Measurements from ENCODE around the gene TMPRSS4.
"Not testable (repeated sequence)": the region's sequence is repeated elsewhere in the genome, so short reads cannot be mapped to it uniquely, and the experiment has no call there.

TMPRSS4 gene

DNA sequence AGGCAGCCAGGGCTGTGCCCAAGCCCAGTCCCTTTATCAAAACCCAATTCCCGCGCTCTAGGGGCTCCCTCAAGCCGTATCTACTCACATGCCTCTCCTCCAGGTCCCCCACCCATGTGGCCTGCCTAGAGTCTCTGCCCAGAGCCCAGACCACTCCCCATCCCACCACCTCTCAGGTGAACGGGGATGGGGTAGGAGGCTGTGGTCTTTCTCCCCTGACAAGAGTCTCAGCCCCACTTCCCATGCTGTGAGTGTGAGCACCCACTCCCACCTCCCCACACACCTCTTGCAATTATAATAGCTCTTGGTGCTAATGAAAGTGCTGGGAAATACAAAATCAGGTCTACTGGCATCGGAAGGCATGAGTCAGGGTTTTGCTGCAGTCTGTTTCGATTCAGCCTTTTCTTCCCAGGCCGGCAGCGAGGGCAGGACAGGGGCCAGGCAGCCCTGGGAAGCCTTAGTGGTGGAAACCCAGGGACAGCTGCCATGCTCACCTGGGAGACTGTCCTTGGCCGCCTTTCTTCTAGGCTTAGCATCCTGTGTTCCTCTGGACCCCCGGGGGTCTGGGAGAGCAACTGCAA lies 16.7 kb upstream of the TMPRSS4 start:
- Histone ChIP-seq H3K9me3 (ENCODE audit: low read length) (no peaks in the 10 kb centered on the region), H2AFZ (ENCODE audit: low read depth, low read length) (no peak overlapping the region), H3K4me1 (ENCODE audit: insufficient read depth, low read length) (no peaks in the 10 kb centered on the region), H3K4me3 (ENCODE audit: low read length) (no peak overlapping the region), H3K27me3 (ENCODE audit: insufficient read depth, low read length) (peaks cover 15% of the 10 kb centered on the region), H3K36me3 (ENCODE audit: insufficient read depth, low read length) (no peaks in the 10 kb centered on the region)

DNA sequence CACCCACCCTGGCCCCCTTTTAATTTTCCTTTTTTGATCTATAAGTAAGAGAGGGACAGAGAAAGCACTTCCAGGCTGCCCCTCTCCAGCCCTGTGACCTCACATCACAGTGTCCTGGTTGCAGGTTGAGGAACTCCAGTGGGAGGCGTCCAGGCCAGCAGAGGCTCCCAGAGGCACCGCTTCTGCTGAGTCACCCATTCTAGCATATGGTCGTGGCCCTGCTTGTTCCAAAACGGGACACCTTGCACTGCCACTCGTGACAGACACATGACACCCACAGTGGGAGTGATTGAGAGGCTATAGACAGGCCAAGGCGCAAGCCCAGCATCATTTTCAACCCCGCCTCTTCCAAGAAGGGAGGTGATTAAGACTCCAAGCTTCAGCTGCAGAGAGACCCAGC lies 16.0 kb upstream of the TMPRSS4 start:
- no peaks in the 10 kb centered on the region for H3K36me3 ChIP-seq (ENCODE audit: insufficient read depth, low read length)
- peaks cover 15% of the 10 kb centered on the region for H3K27me3 ChIP-seq (ENCODE audit: insufficient read depth, low read length)
- H2AFZ ChIP-seq (ENCODE audit: low read depth, low read length), result no peak overlapping the region
- no peak overlapping the region for H3K4me3 ChIP-seq (ENCODE audit: low read length)
- no peaks in the 10 kb centered on the region for H3K9me3 ChIP-seq (ENCODE audit: low read length)
- H3K4me1 ChIP-seq (ENCODE audit: insufficient read depth, low read length), result no peaks in the 10 kb centered on the region

DNA sequence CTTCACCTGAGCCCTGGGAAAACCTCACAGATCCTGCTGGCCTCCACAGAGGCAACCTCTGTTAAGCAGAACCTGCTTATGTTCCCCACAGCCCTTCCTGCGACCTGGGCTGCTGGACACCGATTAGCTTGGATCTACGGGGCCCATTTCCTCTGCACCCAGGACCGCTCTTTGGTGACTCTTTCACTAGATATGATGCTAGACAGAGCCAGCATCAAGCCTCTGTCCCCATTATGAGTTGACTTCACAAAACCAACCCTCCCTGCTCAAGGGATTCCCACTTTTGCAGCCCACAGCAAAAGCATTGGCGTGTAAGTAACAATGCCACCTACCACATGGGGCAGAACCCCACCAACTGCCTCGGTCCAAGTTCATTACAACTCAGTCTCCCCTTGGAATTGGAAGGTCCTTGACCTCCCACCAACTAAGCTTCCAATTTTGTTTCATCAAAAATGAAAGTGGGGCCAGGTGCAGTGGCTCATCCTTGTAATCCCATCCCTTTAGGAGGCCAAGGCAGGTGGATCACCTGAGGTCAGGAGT lies 15.2 kb upstream of the TMPRSS4 start:
- H3K36me3 ChIP-seq (ENCODE audit: insufficient read depth, low read length), result no peaks in the 10 kb centered on the region
- peaks cover 12% of the 10 kb centered on the region for H3K27me3 ChIP-seq (ENCODE audit: insufficient read depth, low read length)
- H3K4me1 ChIP-seq (ENCODE audit: insufficient read depth, low read length), result no peaks in the 10 kb centered on the region
- no peak overlapping the region for H2AFZ ChIP-seq (ENCODE audit: low read depth, low read length)
- no peak overlapping the region for H3K4me3 ChIP-seq (ENCODE audit: low read length)
- no peaks in the 10 kb centered on the region for H3K9me3 ChIP-seq (ENCODE audit: low read length)

DNA sequence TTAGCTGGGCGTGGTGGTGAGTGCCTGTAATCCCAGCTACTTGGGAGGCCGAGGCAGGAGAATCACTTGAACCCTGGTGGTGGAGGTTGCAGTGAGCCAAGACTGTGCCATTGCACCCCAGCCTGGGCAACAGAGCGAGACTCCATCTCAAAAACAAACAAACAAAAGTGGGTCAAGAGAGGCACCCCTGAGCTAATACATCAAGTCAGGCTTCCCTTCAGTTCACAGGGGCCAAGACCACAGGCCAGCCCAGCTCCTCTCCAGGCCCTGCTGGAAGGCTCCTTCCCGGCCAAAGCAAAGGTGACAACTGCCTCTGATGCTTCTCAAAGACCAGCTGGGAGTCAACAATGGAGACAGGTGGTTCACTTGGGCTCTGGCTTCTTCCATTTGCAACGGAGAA lies 14.7 kb upstream of the TMPRSS4 start:
- H3K36me3 ChIP-seq (ENCODE audit: insufficient read depth, low read length); H3K9me3 ChIP-seq (ENCODE audit: low read length); H2AFZ ChIP-seq (ENCODE audit: low read depth, low read length); H3K4me3 ChIP-seq (ENCODE audit: low read length); H3K27me3 ChIP-seq (ENCODE audit: insufficient read depth, low read length); H3K4me1 ChIP-seq (ENCODE audit: insufficient read depth, low read length): not testable (repeated sequence)

DNA sequence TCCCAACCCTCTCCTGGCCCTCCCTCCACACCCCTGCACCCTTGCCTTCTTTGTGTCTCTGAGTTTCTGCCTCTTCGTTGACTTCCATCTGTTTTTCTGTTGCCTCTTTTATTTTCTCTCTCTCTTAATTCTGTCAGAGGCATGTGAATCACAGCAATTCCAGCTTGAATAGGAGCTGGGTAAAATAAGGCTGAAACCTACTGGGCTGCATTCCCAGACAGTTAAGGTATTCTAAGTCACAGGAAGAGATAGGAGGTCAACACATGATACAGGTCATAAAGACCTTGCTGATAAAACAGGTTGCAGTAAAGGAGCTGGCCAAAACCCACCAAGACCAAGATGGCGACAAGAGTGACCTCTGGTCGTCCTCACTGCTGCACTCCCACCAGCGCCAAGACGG lies 14.2 kb upstream of the TMPRSS4 start:
- H3K4me1 ChIP-seq (ENCODE audit: insufficient read depth, low read length); H3K27me3 ChIP-seq (ENCODE audit: insufficient read depth, low read length); H3K4me3 ChIP-seq (ENCODE audit: low read length); H3K9me3 ChIP-seq (ENCODE audit: low read length); H3K36me3 ChIP-seq (ENCODE audit: insufficient read depth, low read length); H2AFZ ChIP-seq (ENCODE audit: low read depth, low read length): not testable (repeated sequence)

DNA sequence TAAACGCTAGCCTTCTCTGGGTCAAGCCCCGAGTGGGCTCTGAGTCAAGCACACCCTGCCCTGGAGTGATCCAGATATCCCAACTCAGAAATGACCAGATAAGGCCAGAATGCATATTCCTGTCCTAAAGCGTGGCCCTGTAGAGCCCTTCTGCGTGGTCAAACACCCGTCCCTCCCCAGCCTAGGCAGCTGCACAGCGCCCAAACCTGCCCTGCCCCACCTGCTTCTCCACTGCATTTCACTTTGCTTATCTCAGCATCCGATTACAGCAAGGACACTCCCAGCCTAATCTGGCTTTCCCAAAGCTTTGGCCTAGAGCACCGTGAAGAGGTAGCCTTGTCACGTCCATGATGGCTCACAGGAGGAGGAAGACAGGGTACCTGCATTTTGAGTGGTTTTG lies 11.9 kb upstream of the TMPRSS4 start:
- no peaks in the 10 kb centered on the region for H3K4me1 ChIP-seq (ENCODE audit: insufficient read depth, low read length)
- H3K4me3 ChIP-seq (ENCODE audit: low read length), result no peak overlapping the region
- H3K36me3 ChIP-seq (ENCODE audit: insufficient read depth, low read length), result no peaks in the 10 kb centered on the region
- H3K27me3 ChIP-seq (ENCODE audit: insufficient read depth, low read length), result peaks cover 5% of the 10 kb centered on the region
- H3K9me3 ChIP-seq (ENCODE audit: low read length), result no peaks in the 10 kb centered on the region
- no peak overlapping the region for H2AFZ ChIP-seq (ENCODE audit: low read depth, low read length)

DNA sequence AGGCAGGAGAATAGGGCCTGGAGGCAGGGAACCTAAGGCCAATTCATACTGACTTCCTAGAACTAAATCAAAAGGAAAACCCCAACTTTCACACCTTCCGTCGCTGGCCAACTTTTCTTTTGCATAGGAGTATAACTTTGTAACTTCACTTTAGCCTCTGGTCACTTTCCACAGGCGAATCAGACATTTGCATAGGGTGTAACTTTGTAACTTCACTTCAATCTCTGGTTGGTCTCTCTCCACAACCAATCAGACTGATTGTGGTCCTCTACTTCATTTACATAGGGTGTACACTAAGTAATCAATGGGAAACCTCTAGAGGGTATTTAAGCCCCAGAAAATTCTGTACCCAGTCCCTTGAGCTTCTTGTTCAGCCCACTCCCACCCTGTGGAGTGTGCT lies 11.5 kb upstream of the TMPRSS4 start:
- no peak overlapping the region for H2AFZ ChIP-seq (ENCODE audit: low read depth, low read length)
- H3K27me3 ChIP-seq (ENCODE audit: insufficient read depth, low read length), result peaks cover 5% of the 10 kb centered on the region
- H3K9me3 ChIP-seq (ENCODE audit: low read length), result no peaks in the 10 kb centered on the region
- H3K36me3 ChIP-seq (ENCODE audit: insufficient read depth, low read length), result no peaks in the 10 kb centered on the region
- no peak overlapping the region for H3K4me3 ChIP-seq (ENCODE audit: low read length)
- no peaks in the 10 kb centered on the region for H3K4me1 ChIP-seq (ENCODE audit: insufficient read depth, low read length)

DNA sequence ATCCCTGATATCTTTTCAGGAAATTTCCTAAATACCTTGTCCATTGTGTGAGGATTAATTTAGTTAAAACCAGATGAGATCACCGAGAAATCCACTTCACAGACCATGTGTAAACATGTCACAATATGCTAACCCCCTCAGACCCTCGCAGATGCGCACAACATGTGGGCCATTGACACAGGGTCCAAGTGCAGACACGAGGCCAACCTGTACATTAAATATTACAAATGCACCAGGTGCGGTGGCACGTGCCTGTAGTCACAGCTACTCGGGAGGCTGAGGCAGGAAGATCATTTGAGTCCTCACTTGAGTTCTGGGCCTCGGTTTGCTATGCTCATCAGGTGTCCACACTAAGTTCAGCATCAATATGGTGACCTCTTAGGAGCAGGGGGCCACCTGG lies 9.9 kb upstream of the TMPRSS4 start:
- Histone ChIP-seq H3K36me3 (ENCODE audit: insufficient read depth, low read length) (no peaks in the 10 kb centered on the region), H3K4me1 (ENCODE audit: insufficient read depth, low read length) (no peaks in the 10 kb centered on the region), H2AFZ (ENCODE audit: low read depth, low read length) (no peak overlapping the region), H3K27me3 (ENCODE audit: insufficient read depth, low read length) (peaks cover 5% of the 10 kb centered on the region), H3K4me3 (ENCODE audit: low read length) (no peak overlapping the region), H3K9me3 (ENCODE audit: low read length) (no peaks in the 10 kb centered on the region)

DNA sequence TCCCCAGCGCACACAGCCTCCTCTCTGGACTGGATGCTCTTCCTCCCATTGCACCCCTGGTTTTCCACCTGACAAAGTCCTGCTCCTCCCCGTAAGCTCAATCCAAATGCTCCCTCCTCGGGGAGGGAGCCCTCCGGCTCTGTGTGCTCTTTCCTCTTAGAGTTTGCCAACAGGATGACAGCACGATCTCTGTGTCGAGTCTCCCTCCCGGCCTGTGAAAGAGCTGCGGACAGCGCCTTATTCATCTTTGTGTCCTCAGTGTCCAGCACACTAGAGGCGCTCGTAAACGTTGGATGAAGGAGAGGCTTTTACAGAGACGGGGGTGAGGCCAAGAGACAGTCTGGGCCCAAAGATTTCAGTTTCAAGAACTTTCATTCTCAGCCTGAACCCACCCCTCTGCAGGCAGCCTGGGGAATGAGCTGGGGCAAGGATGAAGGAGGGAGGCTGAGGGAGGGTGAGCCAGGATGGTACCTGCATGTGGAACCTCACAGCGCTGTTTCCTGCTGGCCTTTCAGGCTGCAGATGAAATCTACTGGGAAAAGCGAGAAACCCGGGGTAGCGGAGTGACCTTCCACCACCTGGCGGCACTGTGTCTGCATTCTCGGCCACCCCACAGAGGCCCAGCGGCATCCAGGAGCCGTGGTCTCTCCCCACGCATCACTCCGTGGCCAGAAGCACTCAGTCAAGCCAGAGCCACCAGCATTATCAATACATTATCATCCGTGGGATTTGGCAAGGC lies 8.5 kb upstream of the TMPRSS4 start:
- H3K9me3 ChIP-seq (ENCODE audit: low read length), result no peaks in the 10 kb centered on the region
- H3K4me3 ChIP-seq (ENCODE audit: low read length), result no peak overlapping the region
- no peaks in the 10 kb centered on the region for H3K4me1 ChIP-seq (ENCODE audit: insufficient read depth, low read length)
- no peak overlapping the region for H2AFZ ChIP-seq (ENCODE audit: low read depth, low read length)
- H3K27me3 ChIP-seq (ENCODE audit: insufficient read depth, low read length), result peaks cover 5% of the 10 kb centered on the region
- no peaks in the 10 kb centered on the region for H3K36me3 ChIP-seq (ENCODE audit: insufficient read depth, low read length)

DNA sequence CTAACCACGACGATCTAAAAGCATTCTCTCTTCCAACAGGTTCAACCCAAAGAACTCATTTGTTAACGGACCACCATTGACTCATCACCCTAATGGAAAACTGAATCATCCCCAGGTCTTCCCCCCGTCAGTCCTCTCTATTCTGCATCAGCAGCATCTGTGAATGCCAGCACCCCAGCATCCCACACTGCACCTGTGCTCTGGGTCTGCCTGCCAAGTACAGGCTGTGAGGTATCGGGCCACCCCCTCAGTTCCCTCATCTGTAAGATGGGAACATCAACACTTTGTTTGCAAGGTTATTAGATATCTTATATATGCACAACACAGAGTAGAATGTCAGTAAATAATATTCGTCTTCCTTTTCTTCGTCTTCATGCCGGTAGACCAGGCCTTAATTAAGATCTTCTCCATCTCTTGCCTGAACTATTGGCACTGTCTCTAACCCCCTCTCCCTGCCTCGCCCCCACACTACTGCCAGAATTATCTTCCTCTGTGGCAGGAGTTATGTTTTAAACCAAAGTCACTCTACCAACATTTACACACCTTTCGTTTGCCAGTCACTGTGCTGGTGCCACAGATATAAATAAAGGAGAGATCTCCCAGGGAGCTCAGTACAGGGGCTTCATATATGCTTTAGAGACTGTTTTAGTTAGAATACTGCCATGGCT lies 7.8 kb upstream of the TMPRSS4 start:
- H3K4me3 ChIP-seq (ENCODE audit: low read length), result no peak overlapping the region
- no peaks in the 10 kb centered on the region for H3K4me1 ChIP-seq (ENCODE audit: insufficient read depth, low read length)
- H3K36me3 ChIP-seq (ENCODE audit: insufficient read depth, low read length), result no peaks in the 10 kb centered on the region
- H3K27me3 ChIP-seq (ENCODE audit: insufficient read depth, low read length), result peaks cover 5% of the 10 kb centered on the region
- no peaks in the 10 kb centered on the region for H3K9me3 ChIP-seq (ENCODE audit: low read length)
- no peak overlapping the region for H2AFZ ChIP-seq (ENCODE audit: low read depth, low read length)

DNA sequence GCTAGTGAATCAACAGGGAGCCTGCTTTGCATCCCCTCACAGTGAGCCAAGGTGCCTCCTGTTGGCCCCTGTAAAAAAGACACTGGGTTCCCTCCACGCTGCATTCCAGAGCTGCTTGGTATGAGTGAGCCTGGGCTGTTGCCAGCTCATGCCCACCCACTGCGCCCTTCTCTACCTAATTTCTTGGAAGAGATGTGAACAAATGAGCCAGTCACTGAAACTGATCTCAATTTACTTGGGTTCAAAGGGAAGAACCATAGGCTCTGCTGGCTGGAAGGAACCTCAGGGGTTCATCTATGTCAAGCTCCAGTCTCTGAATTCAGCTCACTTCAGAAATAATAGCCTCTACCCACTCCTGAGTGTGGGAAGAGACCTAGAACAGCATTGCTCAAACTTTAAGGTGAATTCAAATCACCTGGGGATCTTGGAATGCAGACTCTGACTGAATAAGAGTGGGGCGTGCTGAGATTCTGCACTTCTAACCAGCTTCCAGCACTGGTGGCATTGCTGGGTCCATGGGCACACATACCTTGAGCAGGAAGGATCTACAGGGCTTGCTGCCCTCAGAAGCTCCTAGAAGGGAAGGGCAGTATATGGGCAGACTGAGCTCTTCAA lies 5.4 kb upstream of the TMPRSS4 start:
- no peaks in the 10 kb centered on the region for H3K36me3 ChIP-seq (ENCODE audit: insufficient read depth, low read length)
- no peaks in the 10 kb centered on the region for H3K4me1 ChIP-seq (ENCODE audit: insufficient read depth, low read length)
- H3K4me3 ChIP-seq (ENCODE audit: low read length), result no peak overlapping the region
- peaks cover 10% of the 10 kb centered on the region for H3K27me3 ChIP-seq (ENCODE audit: insufficient read depth, low read length)
- no peak overlapping the region for H2AFZ ChIP-seq (ENCODE audit: low read depth, low read length)
- H3K9me3 ChIP-seq (ENCODE audit: low read length), result no peaks in the 10 kb centered on the region

DNA sequence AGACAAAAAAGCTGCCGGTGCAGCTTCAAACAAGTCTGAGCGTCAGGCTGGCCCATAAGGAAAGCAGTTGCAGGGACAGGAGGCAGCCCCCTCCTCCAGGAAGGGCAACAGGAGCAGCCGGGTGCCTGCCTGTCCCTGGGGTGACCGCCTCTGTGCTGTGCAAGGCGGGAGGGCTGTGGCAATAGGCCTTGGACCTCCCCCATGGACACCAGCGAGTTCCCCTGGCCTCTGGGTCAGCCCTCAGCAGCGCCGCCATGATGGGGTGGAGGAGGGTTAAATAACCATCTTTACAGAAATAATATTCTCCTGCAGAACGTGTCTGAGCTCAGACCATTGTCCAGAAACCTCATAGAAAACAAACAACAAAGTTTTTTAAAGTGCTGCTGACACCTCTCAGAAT lies 3.3 kb upstream of the TMPRSS4 start:
- Histone ChIP-seq H2AFZ (ENCODE audit: low read depth, low read length) (no peak overlapping the region), H3K9me3 (ENCODE audit: low read length) (no peaks in the 10 kb centered on the region), H3K4me1 (ENCODE audit: insufficient read depth, low read length) (no peaks in the 10 kb centered on the region), H3K27me3 (ENCODE audit: insufficient read depth, low read length) (peaks cover 24% of the 10 kb centered on the region), H3K36me3 (ENCODE audit: insufficient read depth, low read length) (no peaks in the 10 kb centered on the region), H3K4me3 (ENCODE audit: low read length) (no peak overlapping the region)

DNA sequence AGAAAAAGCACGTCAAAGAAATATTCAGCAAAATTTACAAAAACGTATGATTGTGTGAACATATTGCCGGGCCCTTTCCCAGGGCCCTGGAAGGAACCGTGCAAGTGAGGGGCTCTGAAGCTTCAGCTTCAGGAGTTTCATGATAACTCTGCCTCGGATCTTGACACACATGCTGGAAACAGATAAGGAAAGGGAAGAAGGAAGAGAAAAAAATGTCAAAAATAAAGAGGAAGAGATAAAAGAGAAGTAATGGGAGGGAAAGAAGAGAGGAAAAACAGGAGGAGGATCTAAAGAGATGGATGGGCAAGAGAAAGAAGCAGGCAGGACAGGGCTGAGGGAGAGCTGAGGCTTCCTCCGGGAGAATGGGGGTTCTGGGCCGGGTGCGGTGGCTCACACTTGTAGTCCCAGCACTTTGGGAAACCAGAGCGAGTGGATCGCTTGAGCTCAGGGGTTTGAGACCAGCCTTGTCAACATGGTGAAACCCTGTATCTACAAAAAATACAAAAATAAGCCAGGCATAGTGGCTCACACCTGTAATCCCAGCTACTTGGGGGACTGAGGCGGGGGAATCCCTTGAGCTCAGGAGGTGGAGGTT lies 2.7 kb upstream of the TMPRSS4 start:
- Histone ChIP-seq H3K4me1 (ENCODE audit: insufficient read depth, low read length) (no peaks in the 10 kb centered on the region), H3K9me3 (ENCODE audit: low read length) (no peaks in the 10 kb centered on the region), H3K4me3 (ENCODE audit: low read length) (no peak overlapping the region), H2AFZ (ENCODE audit: low read depth, low read length) (no peak overlapping the region), H3K36me3 (ENCODE audit: insufficient read depth, low read length) (no peaks in the 10 kb centered on the region), H3K27me3 (ENCODE audit: insufficient read depth, low read length) (peaks cover 21% of the 10 kb centered on the region)
